Measurements from ENCODE around the gene DGLUCY.
A peak's percentile ranks its signal among the peaks of the same experiment; 100 is the strongest.
"Not testable (repeated sequence)": the region's sequence is repeated elsewhere in the genome, so short reads cannot be mapped to it uniquely, and the experiment has no call there.

Gene DGLUCY

GRCh38 chr14:91175291-91176201 lies 61.7 kb downstream of the DGLUCY start:
- Mint-ChIP-seq H3K4me1 (ENCODE audit: low read depth) (no peaks in the 10 kb centered on the region), H3K27ac (no peak overlapping the region), H3K9me3 (no peaks in the 10 kb centered on the region), H3K4me3 (no peak overlapping the region), H3K36me3 (ENCODE audit: low read depth) (peaks cover 90% of the 10 kb centered on the region), H3K27me3 (no peaks in the 10 kb centered on the region)
- intact Hi-C loops (cut with micrococcal nuclease) = no loop called here

DNA sequence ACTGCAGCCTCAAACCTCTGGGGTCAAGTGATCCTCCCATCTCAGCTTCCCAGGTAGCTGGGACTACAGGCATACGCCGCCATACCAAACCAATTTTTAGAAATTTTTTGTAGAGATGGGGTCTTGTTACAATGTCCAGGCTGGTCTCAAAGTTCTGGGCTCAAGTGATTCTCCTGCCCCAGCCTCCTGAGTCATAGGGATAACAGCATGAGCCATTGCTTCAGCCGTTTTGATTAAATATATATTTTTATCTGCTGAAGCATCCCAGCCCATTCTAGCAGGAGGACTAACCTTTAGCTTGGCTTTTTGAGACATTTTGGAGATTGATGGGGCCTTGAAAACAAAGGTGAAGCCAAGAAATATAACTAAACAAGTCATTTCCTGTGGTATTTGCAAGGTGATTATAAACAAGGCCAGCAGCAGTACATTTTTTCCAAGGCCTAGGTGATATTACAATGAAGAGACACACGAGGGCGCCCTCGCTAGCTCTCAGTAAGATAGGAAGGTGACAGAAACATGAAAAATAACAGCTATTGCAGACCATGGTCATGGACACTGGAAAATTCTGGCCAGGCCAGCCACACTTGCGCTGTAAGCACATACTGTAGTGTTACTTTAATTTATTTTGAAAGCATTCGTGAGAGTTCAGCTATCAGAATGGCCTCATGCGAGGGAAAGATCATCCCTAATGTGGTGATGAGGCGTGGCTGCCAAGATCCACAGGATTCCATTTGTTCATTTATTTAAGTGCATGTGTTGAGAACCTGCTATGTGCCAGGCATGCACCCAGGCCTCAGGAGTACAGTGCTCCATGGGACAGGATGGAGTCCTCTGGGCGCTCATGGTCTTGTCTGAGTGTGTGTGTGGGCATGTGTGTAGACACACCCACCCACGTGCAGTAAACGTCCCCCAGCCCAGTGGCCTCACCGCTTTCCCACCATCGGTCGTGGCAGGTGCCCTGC lies 63.5 kb downstream of the DGLUCY start:
- Mint-ChIP-seq H3K4me3 (no peak overlapping the region), H3K27me3 (no peaks in the 10 kb centered on the region), H3K36me3 (ENCODE audit: low read depth) (peaks cover 90% of the 10 kb centered on the region), H3K4me1 (ENCODE audit: low read depth) (no peaks in the 10 kb centered on the region), H3K27ac (peak overlapping the region; percentile 2), H3K9me3 (no peaks in the 10 kb centered on the region)
- intact Hi-C loops (cut with micrococcal nuclease) = loop anchor here (1.0 kb wide), 1 partner anchor 109 kb away; no protein-coding TSS in a partner anchor

GRCh38 chr14:91180611-91181010 lies 66.7 kb downstream of the DGLUCY start:
- no peak overlapping the region for H3K27ac Mint-ChIP-seq
- no peak overlapping the region for H3K4me3 Mint-ChIP-seq
- intact Hi-C loops (cut with micrococcal nuclease) = no loop called here
- H3K4me1 Mint-ChIP-seq (ENCODE audit: low read depth) = no peaks in the 10 kb centered on the region
- H3K9me3 Mint-ChIP-seq = no peaks in the 10 kb centered on the region
- peaks cover 89% of the 10 kb centered on the region for H3K36me3 Mint-ChIP-seq (ENCODE audit: low read depth)
- no peaks in the 10 kb centered on the region for H3K27me3 Mint-ChIP-seq

DNA sequence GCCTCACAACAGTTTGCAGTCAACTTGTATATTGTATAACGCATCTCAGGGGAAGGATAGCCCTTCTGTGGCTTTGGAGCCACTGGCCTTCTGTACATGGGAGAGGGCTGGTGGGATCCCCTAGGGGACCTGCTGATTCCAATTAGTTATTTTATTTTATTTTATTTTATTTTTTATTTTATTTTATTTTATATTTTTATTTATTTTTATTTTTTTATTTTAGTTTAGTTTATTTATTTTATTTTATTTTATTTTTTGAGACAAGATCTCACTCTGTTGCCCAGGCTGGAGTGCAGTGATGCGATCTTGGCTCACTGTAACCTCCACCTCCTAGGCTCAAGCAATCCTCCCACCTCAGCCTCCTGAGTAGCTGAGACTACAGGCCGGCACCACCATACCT lies 68.9 kb downstream of the DGLUCY start:
- H3K9me3 Mint-ChIP-seq; H3K27me3 Mint-ChIP-seq; intact Hi-C loops (cut with micrococcal nuclease); H3K4me1 Mint-ChIP-seq (ENCODE audit: low read depth); H3K4me3 Mint-ChIP-seq; H3K27ac Mint-ChIP-seq: not testable (repeated sequence)
- peaks cover 91% of the 10 kb centered on the region for H3K36me3 Mint-ChIP-seq (ENCODE audit: low read depth)

GRCh38 chr14:91184559-91184958 lies 70.7 kb downstream of the DGLUCY start:
- intact Hi-C loops (cut with micrococcal nuclease) = no loop called here

DNA sequence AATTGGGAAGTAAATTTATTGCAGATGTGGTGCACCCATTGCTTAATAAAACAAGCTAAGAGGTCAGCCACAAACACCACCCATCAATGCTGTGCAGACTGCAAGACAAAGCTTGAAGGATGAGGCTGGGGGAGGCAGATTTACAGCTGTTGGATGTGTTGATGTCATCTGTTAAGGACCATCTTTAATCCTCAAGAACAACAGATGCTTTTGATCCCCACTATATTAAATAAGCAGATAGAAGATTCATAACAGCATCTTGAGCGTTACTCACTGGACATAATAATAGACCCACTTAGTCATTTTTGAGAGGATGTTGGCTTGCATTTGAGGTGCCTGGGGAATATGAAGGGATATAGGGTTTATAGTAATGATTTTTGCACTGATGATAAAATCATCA lies 71.8 kb downstream of the DGLUCY start:
- no peaks in the 10 kb centered on the region for H3K9me3 Mint-ChIP-seq
- no peak overlapping the region for H3K27ac Mint-ChIP-seq
- no peak overlapping the region for H3K4me3 Mint-ChIP-seq
- intact Hi-C loops (cut with micrococcal nuclease) = no loop called here
- H3K27me3 Mint-ChIP-seq = no peaks in the 10 kb centered on the region
- peaks cover 99% of the 10 kb centered on the region for H3K36me3 Mint-ChIP-seq (ENCODE audit: low read depth)
- peaks cover 6% of the 10 kb centered on the region for H3K4me1 Mint-ChIP-seq (ENCODE audit: low read depth)

More at GRCh38 chr14:91184559-91184958, 70.7 kb downstream of the DGLUCY start:
- Mint-ChIP-seq H3K27ac (no peak overlapping the region), H3K9me3 (no peaks in the 10 kb centered on the region), H3K27me3 (no peaks in the 10 kb centered on the region), H3K36me3 (ENCODE audit: low read depth) (peaks cover 97% of the 10 kb centered on the region), H3K4me3 (no peak overlapping the region), H3K4me1 (ENCODE audit: low read depth) (peaks cover 6% of the 10 kb centered on the region)

- H3K9me3 Mint-ChIP-seq = no peaks in the 10 kb centered on the region
- no peak overlapping the region for H3K27ac Mint-ChIP-seq
- H3K4me1 Mint-ChIP-seq (ENCODE audit: low read depth) = peaks cover 6% of the 10 kb centered on the region
- no peaks in the 10 kb centered on the region for H3K27me3 Mint-ChIP-seq
- no peak overlapping the region for H3K4me3 Mint-ChIP-seq
- intact Hi-C loops (cut with micrococcal nuclease) = no loop called here
- H3K36me3 Mint-ChIP-seq (ENCODE audit: low read depth) = peaks cover 99% of the 10 kb centered on the region
These were observed 72.7 kb downstream of the DGLUCY start for GRCh38 chr14:91186515-91187066.

DNA sequence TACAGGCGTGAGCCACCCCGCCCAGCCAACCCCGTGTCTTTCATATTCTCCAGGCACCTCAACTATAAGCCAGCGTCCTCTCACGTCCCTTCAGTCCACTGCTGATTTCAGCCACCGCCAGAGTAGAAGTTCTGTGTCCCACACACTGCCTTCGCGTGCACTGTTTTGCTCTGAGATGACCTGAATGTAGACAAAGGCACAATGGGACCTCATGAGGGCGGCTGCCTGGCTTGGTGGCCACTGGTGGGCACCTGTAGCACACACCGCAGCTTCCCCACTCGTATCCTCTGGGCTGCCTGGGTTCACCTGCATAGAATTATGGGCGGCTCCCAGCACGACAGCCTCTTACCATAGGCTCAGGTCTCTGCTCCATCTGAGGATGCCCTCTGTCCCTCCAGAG lies 73.4 kb downstream of the DGLUCY start:
- peaks cover 6% of the 10 kb centered on the region for H3K4me1 Mint-ChIP-seq (ENCODE audit: low read depth)
- intact Hi-C loops (cut with micrococcal nuclease) = no loop called here
- H3K36me3 Mint-ChIP-seq (ENCODE audit: low read depth) = peaks cover 99% of the 10 kb centered on the region
- no peaks in the 10 kb centered on the region for H3K9me3 Mint-ChIP-seq
- H3K4me3 Mint-ChIP-seq = no peak overlapping the region
- no peak overlapping the region for H3K27ac Mint-ChIP-seq
- no peaks in the 10 kb centered on the region for H3K27me3 Mint-ChIP-seq

GRCh38 chr14:91190853-91191252 lies 77.0 kb downstream of the DGLUCY start:
- intact Hi-C loops (cut with micrococcal nuclease) = no loop called here
- Mint-ChIP-seq H3K27me3 (no peaks in the 10 kb centered on the region), H3K4me3 (no peak overlapping the region), H3K27ac (no peak overlapping the region), H3K36me3 (ENCODE audit: low read depth) (peaks cover 89% of the 10 kb centered on the region), H3K9me3 (no peaks in the 10 kb centered on the region), H3K4me1 (ENCODE audit: low read depth) (peaks cover 18% of the 10 kb centered on the region)

DNA sequence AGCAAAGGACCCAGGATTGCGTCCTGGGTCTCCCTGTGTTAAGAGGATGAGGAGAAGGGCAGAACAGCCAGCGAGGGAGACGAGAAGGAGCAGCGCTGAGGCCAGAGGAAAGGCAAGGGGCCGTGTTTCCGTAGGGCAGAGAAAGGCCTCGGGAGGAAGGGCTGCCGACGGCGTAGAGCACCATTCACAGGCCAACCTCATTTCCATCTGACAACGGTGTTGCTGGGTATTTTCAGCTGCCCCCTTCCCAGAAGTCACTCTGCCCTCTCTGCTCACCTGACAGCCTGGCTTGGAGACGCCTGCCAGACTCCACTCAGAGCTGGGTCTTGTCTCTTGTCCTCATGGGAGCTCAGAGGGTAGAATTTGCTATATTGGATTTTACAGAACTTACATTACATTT lies 79.2 kb downstream of the DGLUCY start:
- Mint-ChIP-seq H3K36me3 (ENCODE audit: low read depth) (peaks cover 89% of the 10 kb centered on the region), H3K27me3 (no peaks in the 10 kb centered on the region), H3K4me3 (no peak overlapping the region), H3K27ac (no peak overlapping the region), H3K4me1 (ENCODE audit: low read depth) (peaks cover 31% of the 10 kb centered on the region), H3K9me3 (no peaks in the 10 kb centered on the region)
- intact Hi-C loops (cut with micrococcal nuclease) = no loop called here

GRCh38 chr14:91195881-91196280 lies 82.0 kb downstream of the DGLUCY start:
- no peak overlapping the region for H3K4me3 Mint-ChIP-seq
- H3K27ac Mint-ChIP-seq = no peak overlapping the region
- peaks cover 49% of the 10 kb centered on the region for H3K4me1 Mint-ChIP-seq (ENCODE audit: low read depth)
- H3K36me3 Mint-ChIP-seq (ENCODE audit: low read depth) = peaks cover 89% of the 10 kb centered on the region
- no peaks in the 10 kb centered on the region for H3K27me3 Mint-ChIP-seq
- peaks cover 7% of the 10 kb centered on the region for H3K9me3 Mint-ChIP-seq
- intact Hi-C loops (cut with micrococcal nuclease) = no loop called here

DNA sequence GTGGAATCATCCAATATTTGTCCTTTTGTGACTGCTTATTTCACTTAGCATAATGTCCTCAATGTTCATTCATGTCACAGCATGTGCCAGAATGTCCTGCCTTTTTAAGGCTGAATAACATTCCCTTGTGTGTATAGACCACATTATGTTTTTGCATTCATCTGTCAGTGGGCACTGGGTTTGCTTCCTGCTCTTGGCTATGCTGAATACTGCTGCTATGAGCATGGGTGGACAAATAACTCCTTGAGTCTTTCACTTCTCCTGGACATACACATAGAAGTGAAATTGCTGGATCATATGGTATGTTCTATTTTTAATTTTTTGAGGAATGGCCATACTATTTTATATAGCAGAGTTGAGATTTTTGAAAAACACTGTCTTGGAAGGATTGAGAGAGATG lies 83.8 kb downstream of the DGLUCY start:
- intact Hi-C loops (cut with micrococcal nuclease) = no loop called here
- H3K27me3 Mint-ChIP-seq = no peaks in the 10 kb centered on the region
- peaks cover 81% of the 10 kb centered on the region for H3K36me3 Mint-ChIP-seq (ENCODE audit: low read depth)
- no peak overlapping the region for H3K27ac Mint-ChIP-seq
- no peak overlapping the region for H3K4me3 Mint-ChIP-seq
- peaks cover 58% of the 10 kb centered on the region for H3K4me1 Mint-ChIP-seq (ENCODE audit: low read depth)
- peaks cover 9% of the 10 kb centered on the region for H3K9me3 Mint-ChIP-seq

GRCh38 chr14:91200802-91201201 lies 86.9 kb downstream of the DGLUCY start:
- intact Hi-C loops (cut with micrococcal nuclease); H3K4me3 Mint-ChIP-seq; H3K9me3 Mint-ChIP-seq; H3K27me3 Mint-ChIP-seq: not testable (repeated sequence)
- H3K36me3 Mint-ChIP-seq (ENCODE audit: low read depth) = peaks cover 92% of the 10 kb centered on the region
- peak overlapping the region; percentile 79 for H3K27ac Mint-ChIP-seq
- peaks cover 73% of the 10 kb centered on the region for H3K4me1 Mint-ChIP-seq (ENCODE audit: low read depth)
